ENCODE data around the gene TCL1A.

TCL1A gene

DNA sequence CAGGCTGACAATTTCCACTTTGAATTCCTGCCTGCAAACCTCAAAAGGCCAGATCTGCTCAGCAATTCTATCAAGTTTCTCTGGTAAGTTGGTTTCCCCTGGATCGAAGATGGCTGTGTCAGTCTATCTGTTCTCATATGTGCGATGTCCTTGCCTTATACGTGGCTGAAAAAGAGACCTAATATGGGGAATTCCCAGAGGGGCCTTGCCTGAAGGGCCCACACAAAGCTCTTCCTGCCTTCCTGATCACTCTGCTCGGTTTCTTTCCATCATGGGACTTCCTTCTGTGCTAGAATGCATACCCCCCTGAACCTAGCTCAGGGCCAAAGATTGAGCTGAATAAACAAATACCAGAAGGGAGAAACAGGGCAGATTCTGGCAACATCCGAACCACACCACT is 14.5 kb downstream of the TCL1A start:
- peaks cover 3% of the 10 kb centered on the region for H3K27me3 ChIP-seq (ENCODE audit: insufficient read depth, low read length, poor library complexity)
- no peaks in the 10 kb centered on the region for H3K4me1 ChIP-seq (ENCODE audit: insufficient read depth, low read length)
- ATAC-seq (ENCODE audit: insufficient read depth, low read depth) (no peak), DNase-seq (no peak)
- no peaks in the 10 kb centered on the region for H4K20me1 ChIP-seq (ENCODE audit: insufficient read depth, low read length)
- no peak overlapping the region for H3K4me3 ChIP-seq (ENCODE audit: low read depth in 1 of 2, low read length in 2 of 2)
- no peak overlapping the region for H2AFZ ChIP-seq (ENCODE audit: low read depth, low read length)
- TF ChIP-seq EZH2 (IDR thresholded peaks at IDR 0.05; ENCODE audit: borderline replicate concordance, low read depth, low read length, severe bottlenecking): no peak
- TF ChIP-seq, protein P1, sequence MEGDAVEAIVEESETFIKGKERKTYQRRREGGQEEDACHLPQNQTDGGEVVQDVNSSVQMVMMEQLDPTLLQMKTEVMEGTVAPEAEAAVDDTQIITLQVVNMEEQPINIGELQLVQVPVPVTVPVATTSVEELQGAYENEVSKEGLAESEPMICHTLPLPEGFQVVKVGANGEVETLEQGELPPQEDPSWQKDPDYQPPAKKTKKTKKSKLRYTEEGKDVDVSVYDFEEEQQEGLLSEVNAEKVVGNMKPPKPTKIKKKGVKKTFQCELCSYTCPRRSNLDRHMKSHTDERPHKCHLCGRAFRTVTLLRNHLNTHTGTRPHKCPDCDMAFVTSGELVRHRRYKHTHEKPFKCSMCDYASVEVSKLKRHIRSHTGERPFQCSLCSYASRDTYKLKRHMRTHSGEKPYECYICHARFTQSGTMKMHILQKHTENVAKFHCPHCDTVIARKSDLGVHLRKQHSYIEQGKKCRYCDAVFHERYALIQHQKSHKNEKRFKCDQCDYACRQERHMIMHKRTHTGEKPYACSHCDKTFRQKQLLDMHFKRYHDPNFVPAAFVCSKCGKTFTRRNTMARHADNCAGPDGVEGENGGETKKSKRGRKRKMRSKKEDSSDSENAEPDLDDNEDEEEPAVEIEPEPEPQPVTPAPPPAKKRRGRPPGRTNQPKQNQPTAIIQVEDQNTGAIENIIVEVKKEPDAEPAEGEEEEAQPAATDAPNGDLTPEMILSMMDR (IDR thresholded peaks at IDR 0.05; ENCODE audit: borderline replicate concordance, extremely low read depth, low read length, poor library complexity, severe bottlenecking): no peak
- no peak overlapping the region for H3K27ac ChIP-seq (ENCODE audit: low read length)
- no peak overlapping the region for H3K9ac ChIP-seq (ENCODE audit: low read depth, low read length)
- no peaks in the 10 kb centered on the region for H3K36me3 ChIP-seq (ENCODE audit: insufficient read depth, low read length)
- H3K9me3 ChIP-seq (ENCODE audit: insufficient read depth, low read length, severe bottlenecking): no peaks in the 10 kb centered on the region
- H3K4me2 ChIP-seq (ENCODE audit: insufficient read depth, low read length): no peak overlapping the region
- no peaks in the 10 kb centered on the region for H3K79me2 ChIP-seq (ENCODE audit: insufficient read depth, low read length)

DNA sequence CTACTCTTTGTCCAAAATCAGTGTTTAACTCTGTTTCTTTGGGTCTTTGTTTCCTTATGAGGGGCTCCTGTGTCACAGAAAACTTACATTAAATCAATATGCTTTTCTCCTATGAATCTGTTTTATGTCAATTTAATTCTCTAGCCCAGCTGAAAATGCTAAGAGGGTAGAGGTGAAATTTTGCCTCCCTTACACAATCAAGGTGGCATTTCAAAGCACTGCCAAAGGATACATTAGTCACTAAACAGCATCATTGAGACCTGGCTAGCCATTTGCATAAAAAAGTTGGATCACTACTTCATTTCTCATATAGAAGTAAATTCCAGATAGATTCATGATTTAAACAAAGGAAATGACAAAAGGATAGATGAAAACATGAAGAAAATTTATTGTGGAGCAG is 15.6 kb downstream of the TCL1A start:
- no peak for DNase-seq
- Histone ChIP-seq H3K36me3 (ENCODE audit: insufficient read depth, low read length) (no peaks in the 10 kb centered on the region), H2AFZ (ENCODE audit: low read depth, low read length) (no peak overlapping the region), H3K9ac (ENCODE audit: low read depth, low read length) (no peak overlapping the region), H3K9me3 (ENCODE audit: insufficient read depth, low read length, severe bottlenecking) (no peaks in the 10 kb centered on the region), H3K79me2 (ENCODE audit: insufficient read depth, low read length) (no peaks in the 10 kb centered on the region), H3K4me2 (ENCODE audit: insufficient read depth, low read length) (no peak overlapping the region), H3K27ac (ENCODE audit: low read length) (no peak overlapping the region), H3K27me3 (ENCODE audit: insufficient read depth, low read length, poor library complexity) (peaks cover 3% of the 10 kb centered on the region), H3K4me1 (ENCODE audit: insufficient read depth, low read length) (no peaks in the 10 kb centered on the region), H3K4me3 (ENCODE audit: low read depth in 1 of 2, low read length in 2 of 2) (no peak overlapping the region), H4K20me1 (ENCODE audit: insufficient read depth, low read length) (no peaks in the 10 kb centered on the region)
- no peak for TF ChIP-seq EZH2 (IDR thresholded peaks at IDR 0.05; ENCODE audit: borderline replicate concordance, low read depth, low read length, severe bottlenecking)
- TF ChIP-seq, protein P1 (IDR thresholded peaks at IDR 0.05; ENCODE audit: borderline replicate concordance, extremely low read depth, low read length, poor library complexity, severe bottlenecking): no peak
- no peak for ATAC-seq (ENCODE audit: insufficient read depth, low read depth)

DNA sequence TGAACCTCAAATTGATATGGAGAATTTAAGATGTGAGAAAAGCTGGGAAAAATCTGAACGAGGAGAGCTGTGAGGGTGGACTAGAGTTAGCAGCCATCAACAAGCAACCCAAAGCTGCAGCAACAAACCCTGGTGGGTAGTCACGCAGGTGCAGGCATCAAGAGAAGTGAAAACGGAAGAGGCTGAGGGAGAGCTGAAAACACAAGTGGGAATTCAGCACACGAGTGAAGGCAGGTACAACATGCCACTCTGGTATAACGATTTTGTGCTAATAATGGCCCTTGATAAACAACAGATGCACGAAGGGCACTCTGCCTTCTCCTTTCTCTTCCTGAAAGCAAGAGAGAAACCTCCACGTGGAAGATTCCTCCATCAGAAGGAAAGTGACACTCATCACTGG is 16.2 kb downstream of the TCL1A start:
- Histone ChIP-seq H3K27me3 (ENCODE audit: insufficient read depth, low read length, poor library complexity) (peaks cover 3% of the 10 kb centered on the region), H3K9me3 (ENCODE audit: insufficient read depth, low read length, severe bottlenecking) (no peaks in the 10 kb centered on the region), H3K79me2 (ENCODE audit: insufficient read depth, low read length) (no peaks in the 10 kb centered on the region), H3K4me2 (ENCODE audit: insufficient read depth, low read length) (no peak overlapping the region), H3K4me1 (ENCODE audit: insufficient read depth, low read length) (no peaks in the 10 kb centered on the region), H2AFZ (ENCODE audit: low read depth, low read length) (no peak overlapping the region), H3K27ac (ENCODE audit: low read length) (no peak overlapping the region), H3K36me3 (ENCODE audit: insufficient read depth, low read length) (no peaks in the 10 kb centered on the region), H3K9ac (ENCODE audit: low read depth, low read length) (no peak overlapping the region), H3K4me3 (ENCODE audit: low read depth in 1 of 2, low read length in 2 of 2) (no peak overlapping the region), H4K20me1 (ENCODE audit: insufficient read depth, low read length) (no peaks in the 10 kb centered on the region)
- ATAC-seq (ENCODE audit: insufficient read depth, low read depth) (no peak), DNase-seq (no peak)
- TF ChIP-seq, protein P1 (IDR thresholded peaks at IDR 0.05; ENCODE audit: borderline replicate concordance, extremely low read depth, low read length, poor library complexity, severe bottlenecking): no peak
- no peak for TF ChIP-seq EZH2 (IDR thresholded peaks at IDR 0.05; ENCODE audit: borderline replicate concordance, low read depth, low read length, severe bottlenecking)

DNA sequence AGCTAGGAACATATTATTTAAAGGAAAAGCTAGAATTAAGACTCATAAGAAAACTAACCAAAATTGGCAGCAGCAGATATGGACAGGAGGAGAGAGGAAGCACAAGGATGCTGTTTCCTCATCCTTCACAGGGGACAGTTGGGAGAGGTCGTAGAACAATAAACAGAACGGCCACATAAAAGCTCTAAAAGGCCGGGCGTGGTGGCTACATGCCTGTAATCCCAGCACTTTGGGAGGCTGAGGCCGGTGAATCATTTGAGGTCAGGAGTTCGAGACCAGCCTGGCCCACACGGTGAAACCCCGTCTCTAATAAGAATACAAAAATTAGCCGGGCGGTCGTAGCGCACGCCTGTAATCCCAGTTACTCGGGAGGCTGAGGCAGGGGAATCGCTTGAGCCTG is 17.2 kb downstream of the TCL1A start:
- Histone ChIP-seq H3K4me3 (ENCODE audit: low read depth in 1 of 2, low read length in 2 of 2) (no peak overlapping the region), H3K4me1 (ENCODE audit: insufficient read depth, low read length) (no peaks in the 10 kb centered on the region), H3K4me2 (ENCODE audit: insufficient read depth, low read length) (no peak overlapping the region), H3K27ac (ENCODE audit: low read length) (no peak overlapping the region), H3K9me3 (ENCODE audit: insufficient read depth, low read length, severe bottlenecking) (no peaks in the 10 kb centered on the region), H4K20me1 (ENCODE audit: insufficient read depth, low read length) (no peaks in the 10 kb centered on the region), H3K36me3 (ENCODE audit: insufficient read depth, low read length) (no peaks in the 10 kb centered on the region), H2AFZ (ENCODE audit: low read depth, low read length) (no peak overlapping the region), H3K79me2 (ENCODE audit: insufficient read depth, low read length) (no peaks in the 10 kb centered on the region), H3K27me3 (ENCODE audit: insufficient read depth, low read length, poor library complexity) (no peaks in the 10 kb centered on the region), H3K9ac (ENCODE audit: low read depth, low read length) (no peak overlapping the region)
- TF ChIP-seq EZH2 (IDR thresholded peaks at IDR 0.05; ENCODE audit: borderline replicate concordance, low read depth, low read length, severe bottlenecking): no peak
- TF ChIP-seq, protein P1 (IDR thresholded peaks at IDR 0.05; ENCODE audit: borderline replicate concordance, extremely low read depth, low read length, poor library complexity, severe bottlenecking): no peak
- no peak for ATAC-seq (ENCODE audit: insufficient read depth, low read depth)
- no peak for DNase-seq
